ENCODE results near the gene NTN5.

DNA sequence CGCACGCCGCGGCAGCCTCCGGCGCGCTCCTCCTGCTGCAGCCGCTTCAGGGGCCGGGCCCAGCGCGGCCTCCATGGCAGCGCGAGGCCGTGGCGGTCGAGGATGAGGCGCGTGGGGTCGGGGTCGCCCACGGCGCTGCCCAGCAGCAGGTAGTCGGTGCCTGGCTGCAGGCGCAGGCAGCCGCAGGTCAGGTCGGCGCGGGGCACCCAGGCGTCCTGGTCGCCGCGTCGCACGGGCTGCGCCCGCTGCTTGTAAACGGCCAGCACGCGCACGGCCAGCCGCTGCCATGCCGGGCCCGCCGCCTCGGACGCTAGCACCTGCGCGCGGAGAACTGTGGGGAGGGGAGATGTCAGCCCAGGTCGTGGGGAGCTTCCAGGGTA, 11.1 kb downstream of the NTN5 start:
- TF ChIP-seq, protein P1, sequence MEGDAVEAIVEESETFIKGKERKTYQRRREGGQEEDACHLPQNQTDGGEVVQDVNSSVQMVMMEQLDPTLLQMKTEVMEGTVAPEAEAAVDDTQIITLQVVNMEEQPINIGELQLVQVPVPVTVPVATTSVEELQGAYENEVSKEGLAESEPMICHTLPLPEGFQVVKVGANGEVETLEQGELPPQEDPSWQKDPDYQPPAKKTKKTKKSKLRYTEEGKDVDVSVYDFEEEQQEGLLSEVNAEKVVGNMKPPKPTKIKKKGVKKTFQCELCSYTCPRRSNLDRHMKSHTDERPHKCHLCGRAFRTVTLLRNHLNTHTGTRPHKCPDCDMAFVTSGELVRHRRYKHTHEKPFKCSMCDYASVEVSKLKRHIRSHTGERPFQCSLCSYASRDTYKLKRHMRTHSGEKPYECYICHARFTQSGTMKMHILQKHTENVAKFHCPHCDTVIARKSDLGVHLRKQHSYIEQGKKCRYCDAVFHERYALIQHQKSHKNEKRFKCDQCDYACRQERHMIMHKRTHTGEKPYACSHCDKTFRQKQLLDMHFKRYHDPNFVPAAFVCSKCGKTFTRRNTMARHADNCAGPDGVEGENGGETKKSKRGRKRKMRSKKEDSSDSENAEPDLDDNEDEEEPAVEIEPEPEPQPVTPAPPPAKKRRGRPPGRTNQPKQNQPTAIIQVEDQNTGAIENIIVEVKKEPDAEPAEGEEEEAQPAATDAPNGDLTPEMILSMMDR (IDR thresholded peaks at IDR 0.05; ENCODE audit: insufficient read depth, low read length) = no peak
- TF ChIP-seq POLR2AphosphoS5 (IDR thresholded peaks at IDR 0.05; ENCODE audit: low read depth) (no peak), GABPA (IDR thresholded peaks at IDR 0.05; ENCODE audit: low read depth) (no peak)
- TF ChIP-seq, protein P2, sequence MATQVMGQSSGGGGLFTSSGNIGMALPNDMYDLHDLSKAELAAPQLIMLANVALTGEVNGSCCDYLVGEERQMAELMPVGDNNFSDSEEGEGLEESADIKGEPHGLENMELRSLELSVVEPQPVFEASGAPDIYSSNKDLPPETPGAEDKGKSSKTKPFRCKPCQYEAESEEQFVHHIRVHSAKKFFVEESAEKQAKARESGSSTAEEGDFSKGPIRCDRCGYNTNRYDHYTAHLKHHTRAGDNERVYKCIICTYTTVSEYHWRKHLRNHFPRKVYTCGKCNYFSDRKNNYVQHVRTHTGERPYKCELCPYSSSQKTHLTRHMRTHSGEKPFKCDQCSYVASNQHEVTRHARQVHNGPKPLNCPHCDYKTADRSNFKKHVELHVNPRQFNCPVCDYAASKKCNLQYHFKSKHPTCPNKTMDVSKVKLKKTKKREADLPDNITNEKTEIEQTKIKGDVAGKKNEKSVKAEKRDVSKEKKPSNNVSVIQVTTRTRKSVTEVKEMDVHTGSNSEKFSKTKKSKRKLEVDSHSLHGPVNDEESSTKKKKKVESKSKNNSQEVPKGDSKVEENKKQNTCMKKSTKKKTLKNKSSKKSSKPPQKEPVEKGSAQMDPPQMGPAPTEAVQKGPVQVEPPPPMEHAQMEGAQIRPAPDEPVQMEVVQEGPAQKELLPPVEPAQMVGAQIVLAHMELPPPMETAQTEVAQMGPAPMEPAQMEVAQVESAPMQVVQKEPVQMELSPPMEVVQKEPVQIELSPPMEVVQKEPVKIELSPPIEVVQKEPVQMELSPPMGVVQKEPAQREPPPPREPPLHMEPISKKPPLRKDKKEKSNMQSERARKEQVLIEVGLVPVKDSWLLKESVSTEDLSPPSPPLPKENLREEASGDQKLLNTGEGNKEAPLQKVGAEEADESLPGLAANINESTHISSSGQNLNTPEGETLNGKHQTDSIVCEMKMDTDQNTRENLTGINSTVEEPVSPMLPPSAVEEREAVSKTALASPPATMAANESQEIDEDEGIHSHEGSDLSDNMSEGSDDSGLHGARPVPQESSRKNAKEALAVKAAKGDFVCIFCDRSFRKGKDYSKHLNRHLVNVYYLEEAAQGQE (IDR thresholded peaks at IDR 0.05; ENCODE audit: insufficient replicate concordance, low read depth) = no peak
